Ovary (tissue), 9 donors: ENCODE data around the gene ATP2B2. TPM values are rescaled to one million over a fixed set of nuclear protein-coding genes. Genes with fewer than 3 reads are reported as not detected.
"Not testable (repeated sequence)": the region's sequence is repeated elsewhere in the genome, so short reads cannot be mapped to it uniquely, and the experiment has no call there.

Experiments
- DNase-seq, 5 donors: peaks; one replicate each; pipeline ENCODE4 v3.0.0-alpha.2; 2019 to 2020
- H3K27ac ChIP-seq, 2 donors: fragments of 200-600 bp; one replicate each; pipeline versions ENCODE4 v1.5.1 to v1.8.0; 2019 to 2022
- H3K27me3 ChIP-seq: fragments of 200-600 bp; one replicate; pipeline ENCODE4 v1.8.0; 2022
- H3K36me3 ChIP-seq: fragments of 200-600 bp; sonication (generic); one replicate; pipeline ENCODE4 v1.5.1; 2019
- H3K4me1 ChIP-seq: one replicate; pipeline ENCODE4 v1.8.1; 2013; ENCODE audit warnings: mild to moderate bottlenecking, moderate library complexity; ENCODE audit not compliant: insufficient read depth
- H3K4me3 ChIP-seq: fragments of 200-600 bp; sonication (generic); one replicate; pipeline ENCODE4 v1.5.1; 2017
- H3K9me3 ChIP-seq, 2 donors: fragments of 200-600 bp in 1 of 2; sonication (generic) in 1 of 2; one replicate each; pipeline versions ENCODE4 v1.5.1 to v1.8.1; 2013 to 2019; ENCODE audit warnings: mild to moderate bottlenecking in 1 of 2, moderate library complexity in 1 of 2
- CTCF ChIP-seq, 3 donors: fragments of 450-650 bp in 2 of 3; fragments of 200-600 bp in 1 of 3; IDR thresholded peaks; one replicate each; pipeline versions ENCODE4 v1.5.1 to v1.8.0; 2016 to 2022; ENCODE audit warnings: antibody characterized with exemption in 3 of 3, mild to moderate bottlenecking in 1 of 3
- EP300 ChIP-seq: sonication (generic); formaldehyde crosslinking; IDR thresholded peaks from one replicate; pipeline ENCODE4 v1.6.1; 2017; ENCODE audit warnings: antibody characterized with exemption
- POLR2A ChIP-seq: fragments of 450-650 bp; IDR thresholded peaks from one replicate; pipeline ENCODE4 v1.6.1; 2017; ENCODE audit warnings: antibody characterized with exemption, mild to moderate bottlenecking, moderate library complexity
- WGBS, 3 donors: extraction: QIAGEN DNeasy Blood & Tissue Kit in 1 of 3; methylation state at CpG; one replicate each; pipeline versions ENCODE4 v1.1.5 to v1.1.7; 2013 to 2017; 5-methylcytosine and 5-hydroxymethylcytosine counted together
- intact Hi-C, 4 donors: fragments of 100-400 bp; cut with DNase I; formaldehyde crosslinking; loops; one replicate each; pipeline versions ENCODE4 v1.11.0 to v1.15.1; 2022 to 2023
- polyA plus RNA-seq, 2 donors: library from polyadenylated mRNA; stranded (reverse); fragments of 200-250 nt in 1 of 2; fragments of 350-450 nt in 1 of 2; fragmentation: Illumina TruSeq in 1 of 2; extraction: RNeasy Lipid Tissue Mini Kit (QIAGEN cat#74804) in 1 of 2; gene quantifications; one replicate each; pipeline ENCODE4 v1.2.3, GENCODE V29; 2013 to 2014
- total RNA-seq, 7 donors: library from RNA; depleted of rRNA in 2 of 7; stranded (reverse); fragments of >200 nt in 2 of 7; fragmentation: NEBNext Ultra II Directional in 3 of 7; extraction: Animal tissue kit (Norgen Biotek cat#: 25700) in 3 of 7; gene quantifications; one replicate each; pipeline versions ENCODE4 v1.1.0 to v1.2.4, GENCODE V29; 2016 to 2023
- donor health status: DM: no; HTN: no; CAD: no; lungs with moderate emphysema.
- donor health status: DM: no; HTN: no; CAD: no.
- donor health status: Bipolar disorder and iron deficiency.
- donor health status: DM: yes; HTN: yes; CAD: no.
- donor health status: DM: no; HTN: no; CAD: no.
- donor health status: DM: yes; HTN: yes; CAD: no.

Gene ATP2B2
- total and polyA plus RNA-seq, 9 donors = 0.05 to 11.6 (median 0.52) TPM; not detected in 2

- no peaks in the 10 kb centered on the region for H3K4me1 ChIP-seq
- H3K4me3 ChIP-seq = no peak overlapping the region
- no peak for DNase-seq
- H3K27ac ChIP-seq = no peak overlapping the region
- intact Hi-C loops = no loop called here
- H3K36me3 ChIP-seq = no peaks in the 10 kb centered on the region
- TF ChIP-seq POLR2A = no peak
- TF ChIP-seq EP300 = no peak
- TF ChIP-seq CTCF (IDR thresholded peaks at IDR 0.05) = no peak
- H3K9me3 ChIP-seq = no peaks in the 10 kb centered on the region
- no peaks in the 10 kb centered on the region for H3K27me3 ChIP-seq
- 69 to 83% (median 73%) methylated on average over 9 of the region's 9 CpGs for WGBS, 3 donors
Measured at GRCh38 chr3:10303105-10303504, 202.3 kb downstream of the ATP2B2 start.

GRCh38 chr3:10300087-10300486 is 205.3 kb downstream of the ATP2B2 start:
- TF ChIP-seq POLR2A (no peak), CTCF (IDR thresholded peaks at IDR 0.05) (no peak), EP300 (no peak)
- Histone ChIP-seq H3K27me3 (no peaks in the 10 kb centered on the region), H3K9me3 (no peaks in the 10 kb centered on the region), H3K27ac (no peak overlapping the region), H3K36me3 (no peaks in the 10 kb centered on the region), H3K4me3 (no peak overlapping the region), H3K4me1 (no peaks in the 10 kb centered on the region)
- intact Hi-C loops = no loop called here
- 79 to 82% (median 80%) methylated on average over 9 of the region's 9 CpGs for WGBS, 3 donors
- no peak for DNase-seq

GRCh38 chr3:10299679-10300078 is 205.7 kb downstream of the ATP2B2 start:
- no peak for TF ChIP-seq CTCF (IDR thresholded peaks at IDR 0.05)
- TF ChIP-seq POLR2A = no peak
- no peak for TF ChIP-seq EP300
- no peak overlapping the region for H3K4me3 ChIP-seq
- DNase-seq = no peak
- no peaks in the 10 kb centered on the region for H3K9me3 ChIP-seq
- no peaks in the 10 kb centered on the region for H3K4me1 ChIP-seq
- WGBS, 3 donors = 21 to 39% (median 24%) methylated on average over 6 of the region's 6 CpGs
- H3K27me3 ChIP-seq = no peaks in the 10 kb centered on the region
- no peak overlapping the region for H3K27ac ChIP-seq
- intact Hi-C loops = no loop called here
- no peaks in the 10 kb centered on the region for H3K36me3 ChIP-seq

- no peak for DNase-seq
- Histone ChIP-seq H3K36me3 (no peaks in the 10 kb centered on the region), H3K4me1 (no peaks in the 10 kb centered on the region), H3K27ac (no peak overlapping the region), H3K27me3 (no peaks in the 10 kb centered on the region), H3K4me3 (no peak overlapping the region), H3K9me3 (no peaks in the 10 kb centered on the region)
- WGBS, 3 donors = 16 to 47% (median 36%) methylated on average over 2 of the region's 2 CpGs
- TF ChIP-seq EP300 (no peak), CTCF (IDR thresholded peaks at IDR 0.05) (no peak), POLR2A (no peak)
- intact Hi-C loops = no loop called here
Measured at GRCh38 chr3:10299175-10299574, 206.2 kb downstream of the ATP2B2 start.

GRCh38 chr3:10298064-10298463 is 207.3 kb downstream of the ATP2B2 start:
- H3K27me3 ChIP-seq, H3K27ac ChIP-seq, H3K36me3 ChIP-seq, H3K9me3 ChIP-seq, intact Hi-C loops, DNase-seq, H3K4me1 ChIP-seq, H3K4me3 ChIP-seq: not testable (repeated sequence)
- WGBS, 3 donors = 100% methylated on average over 1 of the region's 1 CpG; no CpG with 5 or more reads in 2 of the 3 donors
